ENCODE measurements around the gene SLC25A21.
"Not testable (repeated sequence)": the region's sequence is repeated elsewhere in the genome, so short reads cannot be mapped to it uniquely, and the experiment has no call there.

SLC25A21 gene

GRCh38 chr14:37201724-37202123, 29.3 kb upstream of the SLC25A21 start:
- Histone ChIP-seq H3K4me3 (ENCODE audit: insufficient read depth, low read depth, low read length, poor library complexity, severe bottlenecking) (no peak overlapping the region), H3K36me3 (ENCODE audit: control insufficient read depth, insufficient read depth, low read length) (no peaks in the 10 kb centered on the region), H3K4me1 (ENCODE audit: control insufficient read depth, insufficient read depth, low read length, poor library complexity, severe bottlenecking) (no peaks in the 10 kb centered on the region), H3K27me3 (replicated peaks; ENCODE audit: control insufficient read depth, insufficient read depth, low read length, poor library complexity, severe bottlenecking) (no peaks in the 10 kb centered on the region), H3K27ac (ENCODE audit: insufficient read depth, low read length, poor library complexity, severe bottlenecking) (no peak overlapping the region), H3K9me3 (ENCODE audit: control insufficient read depth, low read length) (no peaks in the 10 kb centered on the region)
- DNase-seq = no peak

GRCh38 chr14:37198907-37199306, 26.5 kb upstream of the SLC25A21 start:
- no peak for DNase-seq
- Histone ChIP-seq H3K27ac (ENCODE audit: insufficient read depth, low read length, poor library complexity, severe bottlenecking) (no peak overlapping the region), H3K4me3 (ENCODE audit: insufficient read depth, low read depth, low read length, poor library complexity, severe bottlenecking) (no peak overlapping the region), H3K27me3 (replicated peaks; ENCODE audit: control insufficient read depth, insufficient read depth, low read length, poor library complexity, severe bottlenecking) (no peaks in the 10 kb centered on the region), H3K36me3 (ENCODE audit: control insufficient read depth, insufficient read depth, low read length) (no peaks in the 10 kb centered on the region), H3K4me1 (ENCODE audit: control insufficient read depth, insufficient read depth, low read length, poor library complexity, severe bottlenecking) (no peaks in the 10 kb centered on the region), H3K9me3 (ENCODE audit: control insufficient read depth, low read length) (no peaks in the 10 kb centered on the region)

- Histone ChIP-seq H3K9me3 (ENCODE audit: control insufficient read depth, low read length) (no peaks in the 10 kb centered on the region), H3K36me3 (ENCODE audit: control insufficient read depth, insufficient read depth, low read length) (no peaks in the 10 kb centered on the region), H3K27ac (ENCODE audit: insufficient read depth, low read length, poor library complexity, severe bottlenecking) (no peak overlapping the region), H3K4me3 (ENCODE audit: insufficient read depth, low read depth, low read length, poor library complexity, severe bottlenecking) (no peak overlapping the region), H3K27me3 (replicated peaks; ENCODE audit: control insufficient read depth, insufficient read depth, low read length, poor library complexity, severe bottlenecking) (no peaks in the 10 kb centered on the region), H3K4me1 (ENCODE audit: control insufficient read depth, insufficient read depth, low read length, poor library complexity, severe bottlenecking) (no peaks in the 10 kb centered on the region)
- DNase-seq = no peak
Observed at GRCh38 chr14:37198273-37198598, 25.8 kb upstream of the SLC25A21 start.

GRCh38 chr14:37197421-37198272, 25.2 kb upstream of the SLC25A21 start, which contains the start of gene MIPOL1:
MIPOL1 (plus strand) TSS chr14:37197937; CDS start chr14:37247889, 49,952 bp downstream.
- Histone ChIP-seq H3K4me1 (ENCODE audit: control insufficient read depth, insufficient read depth, low read length, poor library complexity, severe bottlenecking) (no peaks in the 10 kb centered on the region), H3K27ac (ENCODE audit: insufficient read depth, low read length, poor library complexity, severe bottlenecking) (no peak within 1 kb of the TSS), H3K36me3 (ENCODE audit: control insufficient read depth, insufficient read depth, low read length) (no peaks in the 10 kb centered on the region), H3K9me3 (ENCODE audit: control insufficient read depth, low read length) (no peaks in the 10 kb centered on the region), H3K4me3 (ENCODE audit: insufficient read depth, low read depth, low read length, poor library complexity, severe bottlenecking) (peak within 1 kb of the TSS; percentile 7), H3K27me3 (replicated peaks; ENCODE audit: control insufficient read depth, insufficient read depth, low read length, poor library complexity, severe bottlenecking) (no peaks in the 10 kb centered on the region)
- DNase-seq = no peak

DNA sequence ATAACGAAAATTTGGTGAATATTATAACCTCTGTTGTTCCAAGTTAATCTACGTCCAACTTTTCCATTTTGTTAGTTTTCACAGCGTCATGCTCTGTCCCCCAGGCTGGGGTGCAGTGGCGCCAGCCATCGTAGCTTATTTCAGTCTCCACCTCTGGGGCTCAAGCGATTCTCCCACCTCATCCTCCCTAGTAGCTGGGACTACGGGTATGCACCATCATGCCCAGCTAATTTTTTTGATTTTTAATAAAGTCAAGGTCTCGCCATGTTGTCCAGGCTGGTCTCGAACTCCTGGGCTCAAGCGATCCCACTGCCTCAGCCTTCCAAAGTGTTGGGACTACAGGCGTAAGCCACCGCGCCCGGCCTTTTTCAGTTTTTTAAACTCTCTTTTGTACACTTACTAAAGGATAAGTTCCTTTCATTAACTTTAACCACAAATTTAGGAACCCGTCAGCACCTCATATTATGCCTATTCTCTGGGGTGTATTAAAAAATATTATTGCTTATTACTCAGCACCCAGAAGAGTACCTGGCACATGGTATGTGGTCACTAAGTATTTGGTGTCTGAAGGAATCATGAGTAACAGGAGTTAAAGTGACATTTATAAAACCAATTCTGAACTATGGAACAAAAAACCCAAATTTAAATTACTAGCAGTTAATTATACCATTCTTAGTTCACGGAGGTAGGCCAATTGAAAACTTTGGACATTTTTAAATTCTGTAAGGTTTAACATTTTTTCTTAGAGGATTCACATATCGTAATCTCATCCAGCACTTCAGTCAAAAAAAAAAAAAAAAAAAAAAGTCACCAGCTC, 24.4 kb upstream of the SLC25A21 start:
- Histone ChIP-seq H3K27me3 (replicated peaks; ENCODE audit: control insufficient read depth, insufficient read depth, low read length, poor library complexity, severe bottlenecking) (no peaks in the 10 kb centered on the region), H3K9me3 (ENCODE audit: control insufficient read depth, low read length) (no peaks in the 10 kb centered on the region), H3K36me3 (ENCODE audit: control insufficient read depth, insufficient read depth, low read length) (no peaks in the 10 kb centered on the region), H3K4me3 (ENCODE audit: insufficient read depth, low read depth, low read length, poor library complexity, severe bottlenecking) (no peak overlapping the region), H3K4me1 (ENCODE audit: control insufficient read depth, insufficient read depth, low read length, poor library complexity, severe bottlenecking) (no peaks in the 10 kb centered on the region), H3K27ac (ENCODE audit: insufficient read depth, low read length, poor library complexity, severe bottlenecking) (no peak overlapping the region)
- DNase-seq = no peak

- Histone ChIP-seq H3K27ac (ENCODE audit: insufficient read depth, low read length, poor library complexity, severe bottlenecking) (no peak overlapping the region), H3K9me3 (ENCODE audit: control insufficient read depth, low read length) (no peaks in the 10 kb centered on the region), H3K36me3 (ENCODE audit: control insufficient read depth, insufficient read depth, low read length) (no peaks in the 10 kb centered on the region), H3K4me3 (ENCODE audit: insufficient read depth, low read depth, low read length, poor library complexity, severe bottlenecking) (no peak overlapping the region), H3K27me3 (replicated peaks; ENCODE audit: control insufficient read depth, insufficient read depth, low read length, poor library complexity, severe bottlenecking) (no peaks in the 10 kb centered on the region), H3K4me1 (ENCODE audit: control insufficient read depth, insufficient read depth, low read length, poor library complexity, severe bottlenecking) (no peaks in the 10 kb centered on the region)
- no peak for DNase-seq
Observed at GRCh38 chr14:37195327-37195726, 22.9 kb upstream of the SLC25A21 start.

DNA sequence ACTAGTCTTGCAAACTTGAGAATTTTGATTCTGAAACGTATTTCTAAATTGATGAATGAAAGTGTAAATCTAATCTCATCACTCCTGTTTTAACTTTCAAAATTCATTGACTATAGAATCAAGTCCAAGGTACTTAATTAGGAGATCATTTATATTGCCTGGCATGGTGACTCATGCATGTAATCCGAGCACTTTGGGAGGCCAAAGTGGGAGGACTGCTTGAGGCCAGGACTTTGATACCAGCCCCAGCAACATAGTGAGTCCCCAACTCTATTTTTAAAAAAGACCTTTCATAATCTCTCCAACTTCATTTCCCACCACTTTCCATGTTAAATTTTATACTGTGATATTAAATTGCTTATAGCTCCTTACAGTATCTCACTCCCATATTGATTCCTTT, 22.3 kb upstream of the SLC25A21 start:
- H3K27me3 ChIP-seq (replicated peaks; ENCODE audit: control insufficient read depth, insufficient read depth, low read length, poor library complexity, severe bottlenecking) = no peaks in the 10 kb centered on the region
- H3K4me3 ChIP-seq (ENCODE audit: insufficient read depth, low read depth, low read length, poor library complexity, severe bottlenecking) = no peak overlapping the region
- no peaks in the 10 kb centered on the region for H3K9me3 ChIP-seq (ENCODE audit: control insufficient read depth, low read length)
- no peak overlapping the region for H3K27ac ChIP-seq (ENCODE audit: insufficient read depth, low read length, poor library complexity, severe bottlenecking)
- DNase-seq = no peak
- H3K4me1 ChIP-seq (ENCODE audit: control insufficient read depth, insufficient read depth, low read length, poor library complexity, severe bottlenecking) = no peaks in the 10 kb centered on the region
- H3K36me3 ChIP-seq (ENCODE audit: control insufficient read depth, insufficient read depth, low read length) = no peaks in the 10 kb centered on the region

DNA sequence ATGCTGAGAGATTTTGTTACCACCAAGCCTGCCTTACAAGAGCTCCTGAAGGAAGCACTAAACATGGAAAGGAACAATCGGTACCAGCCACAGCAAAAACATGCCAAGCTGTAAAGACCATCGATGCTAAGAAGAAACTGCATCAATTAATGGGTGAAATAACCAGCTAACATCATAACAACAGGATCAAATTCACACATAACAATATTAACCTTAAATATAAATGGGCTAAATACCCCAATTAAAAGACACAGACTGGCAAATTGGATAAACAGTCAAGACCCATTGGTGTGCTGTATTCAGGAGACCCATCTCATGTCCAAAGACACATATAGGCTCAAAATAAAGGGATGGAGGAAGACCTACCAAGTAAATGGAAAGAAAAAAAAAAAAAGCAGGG, 17.3 kb upstream of the SLC25A21 start:
- H3K9me3 ChIP-seq (ENCODE audit: control insufficient read depth, low read length); H3K4me1 ChIP-seq (ENCODE audit: control insufficient read depth, insufficient read depth, low read length, poor library complexity, severe bottlenecking); DNase-seq; H3K36me3 ChIP-seq (ENCODE audit: control insufficient read depth, insufficient read depth, low read length); H3K27ac ChIP-seq (ENCODE audit: insufficient read depth, low read length, poor library complexity, severe bottlenecking); H3K4me3 ChIP-seq (ENCODE audit: insufficient read depth, low read depth, low read length, poor library complexity, severe bottlenecking); H3K27me3 ChIP-seq (replicated peaks; ENCODE audit: control insufficient read depth, insufficient read depth, low read length, poor library complexity, severe bottlenecking): not testable (repeated sequence)

DNA sequence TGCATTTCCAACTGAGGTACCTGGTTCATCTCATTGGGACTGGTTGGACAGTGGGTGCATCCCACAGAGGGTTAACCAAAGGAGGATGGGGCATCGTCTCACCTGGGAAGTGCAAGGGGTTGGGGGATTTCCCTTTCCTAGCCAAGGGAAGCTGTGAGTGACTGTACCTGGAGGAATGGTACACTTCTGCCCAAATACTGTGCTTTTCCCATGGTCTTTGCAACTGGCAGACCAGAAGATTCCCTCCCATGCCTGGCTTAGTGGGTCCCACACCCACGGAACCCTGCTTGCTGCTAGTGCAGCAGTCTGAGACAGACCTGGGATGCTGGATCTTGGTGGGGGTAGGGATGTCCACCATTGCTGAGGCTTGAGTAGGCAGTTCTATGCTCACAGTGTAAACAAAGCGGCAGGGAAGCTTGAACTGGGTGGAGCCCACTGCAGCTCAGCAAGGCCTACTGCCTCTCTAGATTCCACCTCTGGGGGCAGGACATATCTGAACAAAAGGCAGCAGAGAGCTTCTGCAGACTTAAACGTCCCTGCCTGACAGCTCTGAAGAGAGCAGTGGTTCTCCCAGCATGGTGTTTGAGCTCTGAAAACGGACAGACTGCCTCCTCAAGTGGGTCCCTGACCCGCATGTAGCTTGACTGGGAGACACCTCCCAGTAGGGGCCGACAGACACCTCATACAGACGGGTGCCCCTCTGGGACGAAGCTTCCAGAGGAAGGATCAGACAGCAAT, 15.6 kb upstream of the SLC25A21 start:
- H3K27me3 ChIP-seq (replicated peaks; ENCODE audit: control insufficient read depth, insufficient read depth, low read length, poor library complexity, severe bottlenecking); H3K9me3 ChIP-seq (ENCODE audit: control insufficient read depth, low read length); H3K36me3 ChIP-seq (ENCODE audit: control insufficient read depth, insufficient read depth, low read length); H3K4me1 ChIP-seq (ENCODE audit: control insufficient read depth, insufficient read depth, low read length, poor library complexity, severe bottlenecking); H3K4me3 ChIP-seq (ENCODE audit: insufficient read depth, low read depth, low read length, poor library complexity, severe bottlenecking); H3K27ac ChIP-seq (ENCODE audit: insufficient read depth, low read length, poor library complexity, severe bottlenecking); DNase-seq: not testable (repeated sequence)

Data from effector memory CD4-positive, alpha-beta T cell (primary cell).